Left ventricle myocardium inferior (tissue), 1 donor: ENCODE measurements around the gene RTP3. TPM values are rescaled to one million over a fixed set of nuclear protein-coding genes. Genes with fewer than 3 reads are reported as not detected.
"Not testable (repeated sequence)": the region's sequence is repeated elsewhere in the genome, so short reads cannot be mapped to it uniquely, and the experiment has no call there.

Experiments
- DNase-seq: peaks from one replicate; pipeline ENCODE4 v3.0.0-alpha.2; 2020
- H3K27ac ChIP-seq: fragments of 200-600 bp; replicated peaks from 2 replicates; pipeline ENCODE4 v1.8.0; 2021
- H3K27me3 ChIP-seq: fragments of 200-600 bp; 2 replicates; pipeline ENCODE4 v1.8.0; 2021; ENCODE audit warnings: low read depth
- H3K36me3 ChIP-seq: fragments of 200-600 bp; 2 replicates; pipeline ENCODE4 v1.8.0; 2021
- H3K4me1 ChIP-seq: fragments of 200-600 bp; 2 replicates; pipeline ENCODE4 v1.8.0; 2021
- H3K4me3 ChIP-seq: fragments of 200-600 bp; 2 replicates; pipeline ENCODE4 v1.8.0; 2021; ENCODE audit warnings: mild to moderate bottlenecking, moderate library complexity
- H3K9me3 ChIP-seq: fragments of 200-600 bp; replicated peaks from 2 replicates; pipeline ENCODE4 v1.8.0; 2021
- intact Hi-C: fragments of 100-400 bp; cut with micrococcal nuclease; formaldehyde crosslinking; loops from one replicate; pipeline ENCODE4 v1.11.0; 2022
- total RNA-seq: library from RNA; stranded (reverse); fragmentation: NEBNext Ultra II Directional; extraction: Animal tissue kit (Norgen Biotek cat#: 25700); gene quantifications from one replicate; pipeline ENCODE4 v1.2.1, GENCODE V29; 2021
- TF ChIP-seq, protein P1 (sequence below): fragments of 200-600 bp; IDR thresholded peaks from 2 replicates; pipeline ENCODE4 v1.8.0; 2021; ENCODE audit warnings: antibody characterized with exemption, mild to moderate bottlenecking, borderline replicate concordance
- donor health status: DM: no; HTN: yes; CAD: no; lungs with severe emphysema.

The RTP3 gene
- total RNA-seq, 1 donor from 2014 or later, result not detected

- H3K4me3 ChIP-seq, result no peak overlapping the region
- intact Hi-C loops, result no loop called here
- no peaks in the 10 kb centered on the region for H3K9me3 ChIP-seq
- TF ChIP-seq, protein P1, sequence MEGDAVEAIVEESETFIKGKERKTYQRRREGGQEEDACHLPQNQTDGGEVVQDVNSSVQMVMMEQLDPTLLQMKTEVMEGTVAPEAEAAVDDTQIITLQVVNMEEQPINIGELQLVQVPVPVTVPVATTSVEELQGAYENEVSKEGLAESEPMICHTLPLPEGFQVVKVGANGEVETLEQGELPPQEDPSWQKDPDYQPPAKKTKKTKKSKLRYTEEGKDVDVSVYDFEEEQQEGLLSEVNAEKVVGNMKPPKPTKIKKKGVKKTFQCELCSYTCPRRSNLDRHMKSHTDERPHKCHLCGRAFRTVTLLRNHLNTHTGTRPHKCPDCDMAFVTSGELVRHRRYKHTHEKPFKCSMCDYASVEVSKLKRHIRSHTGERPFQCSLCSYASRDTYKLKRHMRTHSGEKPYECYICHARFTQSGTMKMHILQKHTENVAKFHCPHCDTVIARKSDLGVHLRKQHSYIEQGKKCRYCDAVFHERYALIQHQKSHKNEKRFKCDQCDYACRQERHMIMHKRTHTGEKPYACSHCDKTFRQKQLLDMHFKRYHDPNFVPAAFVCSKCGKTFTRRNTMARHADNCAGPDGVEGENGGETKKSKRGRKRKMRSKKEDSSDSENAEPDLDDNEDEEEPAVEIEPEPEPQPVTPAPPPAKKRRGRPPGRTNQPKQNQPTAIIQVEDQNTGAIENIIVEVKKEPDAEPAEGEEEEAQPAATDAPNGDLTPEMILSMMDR, result no peak
- peaks cover 40% of the 10 kb centered on the region for H3K36me3 ChIP-seq
- H3K27me3 ChIP-seq, result no peaks in the 10 kb centered on the region
- no peak overlapping the region for H3K27ac ChIP-seq
- DNase-seq, result no peak
- peaks cover 32% of the 10 kb centered on the region for H3K4me1 ChIP-seq
Observed at GRCh38 chr3:46545818-46546630, 48.2 kb downstream of the RTP3 start.

DNA sequence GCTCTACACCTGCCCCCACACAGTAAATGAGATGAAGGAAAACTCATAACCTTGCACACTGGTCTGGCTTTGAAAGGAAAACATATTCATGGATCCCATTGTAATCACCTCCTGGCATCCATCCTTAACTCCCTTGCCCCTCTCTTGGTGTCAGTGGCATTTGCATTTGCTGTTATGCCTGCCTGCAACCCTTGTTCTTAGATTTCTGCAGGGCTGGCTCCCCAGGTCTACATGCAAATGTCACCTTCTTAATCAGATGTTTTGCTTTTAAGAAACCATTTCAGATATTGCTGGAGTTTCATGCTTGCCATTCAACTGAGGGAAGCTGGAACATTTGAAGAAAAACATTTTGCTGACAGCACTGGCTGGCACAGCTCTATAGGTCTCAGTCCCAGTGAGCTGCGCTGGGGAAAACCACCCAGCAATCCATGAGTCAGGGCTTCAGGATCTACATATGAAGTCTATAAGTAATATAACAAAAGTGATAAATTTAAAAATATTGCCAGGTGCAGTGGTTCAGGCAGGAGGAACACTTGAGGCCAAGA lies 49.2 kb downstream of the RTP3 start:
- TF ChIP-seq, protein P1, result no peak
- no peak for DNase-seq
- H3K27me3 ChIP-seq, result no peaks in the 10 kb centered on the region
- no peaks in the 10 kb centered on the region for H3K9me3 ChIP-seq
- intact Hi-C loops, result no loop called here
- peaks cover 40% of the 10 kb centered on the region for H3K36me3 ChIP-seq
- H3K4me3 ChIP-seq, result no peak overlapping the region
- peaks cover 32% of the 10 kb centered on the region for H3K4me1 ChIP-seq
- no peak overlapping the region for H3K27ac ChIP-seq

GRCh38 chr3:46548611-46549010 lies 50.8 kb downstream of the RTP3 start:
- H3K27me3 ChIP-seq, intact Hi-C loops, H3K27ac ChIP-seq, H3K4me3 ChIP-seq, DNase-seq, H3K9me3 ChIP-seq: not testable (repeated sequence)
- Histone ChIP-seq H3K36me3 (peaks cover 36% of the 10 kb centered on the region), H3K4me1 (peaks cover 36% of the 10 kb centered on the region)

GRCh38 chr3:46549408-46549904 lies 51.7 kb downstream of the RTP3 start:
- DNase-seq, result no peak
- peaks cover 32% of the 10 kb centered on the region for H3K36me3 ChIP-seq
- intact Hi-C loops, result no loop called here
- H3K27me3 ChIP-seq, result no peaks in the 10 kb centered on the region
- TF ChIP-seq, protein P1, result no peak
- H3K4me3 ChIP-seq, result no peak overlapping the region
- peaks cover 42% of the 10 kb centered on the region for H3K4me1 ChIP-seq
- H3K9me3 ChIP-seq, result no peaks in the 10 kb centered on the region
- H3K27ac ChIP-seq, result no peak overlapping the region

- Histone ChIP-seq H3K27me3 (no peaks in the 10 kb centered on the region), H3K9me3 (no peaks in the 10 kb centered on the region), H3K27ac (no peak overlapping the region), H3K4me1 (peaks cover 42% of the 10 kb centered on the region), H3K36me3 (peaks cover 27% of the 10 kb centered on the region), H3K4me3 (no peak overlapping the region)
- TF ChIP-seq, protein P1, result no peak
- intact Hi-C loops, result no loop called here
- DNase-seq, result no peak
Observed at GRCh38 chr3:46549989-46550388, 52.2 kb downstream of the RTP3 start.

Other genes starting within 250 kb of the RTP3 start
- gene CCR2, start 143.9 kb upstream of the RTP3 start, total RNA-seq, result 0.63 TPM
- gene CCR5, start 127.0 kb upstream of the RTP3 start, total RNA-seq, result 0.22 TPM
- gene CCRL2, start 90.7 kb upstream of the RTP3 start, total RNA-seq, result 1.5 TPM
- gene LTF, start 33.1 kb upstream of the RTP3 start, total RNA-seq, result 2.7 TPM
- 114 TPM for gene LRRC2, start 68.3 kb downstream of the RTP3 start, total RNA-seq
- gene FAM240A, start 114.5 kb downstream of the RTP3 start, total RNA-seq, result not detected
- 33.7 TPM for gene ALS2CL, start 195.7 kb downstream of the RTP3 start, total RNA-seq
- 1.5 TPM for gene TMIE, start 203.4 kb downstream of the RTP3 start, total RNA-seq
- gene PRSS50, start 219.9 kb downstream of the RTP3 start, total RNA-seq, result 0.22 TPM